Activated naive CD8-positive, alpha-beta T cell treated with anti-CD3 and anti-CD28 coated beads, Interleukin-2, amount 10 ng/mL, durations not matched to agents 7 days and 5 days (primary cell): Measurements from ENCODE around the gene AGBL5. TPM values are rescaled to one million over a fixed set of nuclear protein-coding genes. Genes with fewer than 3 reads are reported as not detected.
A peak's percentile ranks its signal among the peaks of the same experiment; 100 is the strongest.
"Not testable (repeated sequence)": the region's sequence is repeated elsewhere in the genome, so short reads cannot be mapped to it uniquely, and the experiment has no call there.

Experiments
- ATAC-seq: fragments of 150-1000 bp; cut with Tn5 transposase; one replicate; pipeline ENCODE4 v1.10.0; 2021; ENCODE audit warnings: low read depth, moderate library complexity
- POLR2A ChIA-PET: fragments of 350-600 bp; sonication (Branson Sonifier 250); formaldehyde crosslinking; loops from one replicate; lab custom pipeline; 2021; ENCODE audit warnings: antibody characterized with exemption; lab: Charles Lee
- DNase-seq: peaks from one replicate; pipeline ENCODE4 v3.0.0; 2021
- H3K27ac Mint-ChIP-seq: one replicate; pipeline ENCODE4 v1.8.0; 2022; ENCODE audit warnings: mild to moderate bottlenecking, mixed read lengths
- H3K27me3 Mint-ChIP-seq: one replicate; pipeline ENCODE4 v1.8.0; 2022; ENCODE audit warnings: mild to moderate bottlenecking, moderate library complexity, mixed read lengths
- H3K36me3 Mint-ChIP-seq: one replicate; pipeline ENCODE4 v1.8.0; 2021; ENCODE audit warnings: mild to moderate bottlenecking, mixed read lengths
- H3K4me1 Mint-ChIP-seq: one replicate; pipeline ENCODE4 v1.8.0; 2021; ENCODE audit warnings: mixed read lengths
- H3K4me3 Mint-ChIP-seq: one replicate; pipeline ENCODE4 v1.8.0; 2022; ENCODE audit warnings: mild to moderate bottlenecking, moderate library complexity, mixed read lengths
- H3K9me3 Mint-ChIP-seq: one replicate; pipeline ENCODE4 v1.8.0; 2021; ENCODE audit warnings: mixed read lengths
- total RNA-seq, 2 experiments: library from RNA; stranded (reverse); gene quantifications; one replicate each; pipeline ENCODE4 v1.2.3, GENCODE V29; 2021

Gene AGBL5
- total RNA-seq, 2 experiments from 2014 or later: 14.9 to 18.0 TPM

DNA sequence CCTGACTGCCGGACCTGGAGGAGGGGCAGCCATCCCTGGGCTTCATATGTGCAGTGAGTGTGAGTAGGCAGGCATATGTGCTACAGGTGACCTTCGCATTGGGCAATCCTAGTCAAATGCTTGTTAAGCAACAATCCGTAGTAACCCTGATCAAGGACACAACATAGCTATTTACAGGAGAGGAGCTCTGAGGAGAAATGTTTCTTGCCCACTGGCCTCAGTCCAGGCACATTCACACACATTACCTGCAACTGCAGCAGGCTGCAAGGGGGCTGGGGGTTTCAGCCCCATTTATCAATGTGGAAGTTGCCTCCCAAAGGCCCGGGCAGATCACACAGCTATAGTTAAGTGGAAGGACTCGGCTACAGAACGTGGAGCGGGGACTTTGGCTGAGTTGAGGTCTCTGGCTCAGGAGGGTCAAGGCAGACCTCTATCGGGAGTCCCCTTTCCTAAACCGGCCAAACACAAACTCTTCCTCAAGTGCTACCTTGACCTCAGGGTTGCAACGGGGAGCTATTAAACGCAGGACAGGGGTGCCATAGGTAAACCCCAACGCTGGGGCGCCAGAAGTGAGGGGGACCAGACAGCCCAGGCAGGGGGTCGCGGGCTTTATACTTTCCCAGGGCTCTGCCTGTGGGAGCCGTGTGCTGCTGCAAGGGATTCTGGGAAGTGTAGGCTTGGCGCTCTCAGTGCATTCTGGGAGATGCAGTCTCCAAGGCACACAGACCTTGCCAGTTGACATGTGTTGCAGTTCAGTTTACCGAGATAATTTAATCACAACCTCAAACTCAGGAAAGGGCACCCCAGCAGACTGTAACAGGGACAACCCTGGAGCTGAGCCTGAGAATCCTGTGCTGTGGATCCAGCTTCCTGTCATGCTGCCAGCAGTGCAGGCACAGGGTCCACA, 44.5 kb downstream of the AGBL5 start:
- Mint-ChIP-seq H3K27me3 (no peaks in the 10 kb centered on the region), H3K4me1 (peaks cover 5% of the 10 kb centered on the region), H3K27ac (peak overlapping the region; percentile 57), H3K4me3 (peak overlapping the region; percentile 46), H3K36me3 (no peaks in the 10 kb centered on the region), H3K9me3 (no peaks in the 10 kb centered on the region)
- ATAC-seq (peak; percentile 76), DNase-seq (peak; percentile 48)
- POLR2A ChIA-PET: interaction anchor here (0.8 to 1.1 kb wide), 3 partner anchors 9 to 227 kb away, joined by 3 to 4 read pairs (median 3); partner anchors contain the start of genes KHK and MPV17

DNA sequence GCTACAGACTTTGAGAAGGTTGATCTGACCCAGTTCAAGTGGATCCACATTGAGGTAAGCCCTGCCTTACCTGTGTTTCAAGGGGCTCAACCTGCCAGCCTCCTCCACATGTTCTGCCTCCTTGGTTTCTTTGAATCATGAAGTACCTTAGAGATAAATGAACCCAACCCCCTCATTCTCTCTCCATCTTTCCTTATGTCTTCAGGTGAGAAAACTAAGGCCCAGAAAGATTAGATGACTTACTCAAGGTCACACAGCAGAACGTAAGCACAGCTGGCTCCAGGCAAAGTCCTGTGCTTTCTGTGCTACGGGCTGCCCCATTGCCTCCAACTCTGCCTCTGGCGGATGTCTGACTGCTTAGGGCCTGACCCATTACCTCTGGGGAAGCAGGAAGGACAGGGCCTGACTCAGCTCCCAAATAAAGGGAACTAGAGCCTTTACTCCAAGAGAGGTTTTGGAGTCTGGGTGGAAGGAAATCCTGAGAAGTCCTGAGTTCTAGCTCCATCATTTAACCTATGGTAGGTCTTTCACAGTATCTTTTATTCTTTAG, 45.4 kb downstream of the AGBL5 start:
- Mint-ChIP-seq H3K27ac (peak overlapping the region; percentile 18), H3K9me3 (no peaks in the 10 kb centered on the region), H3K4me3 (no peak overlapping the region), H3K36me3 (no peaks in the 10 kb centered on the region), H3K4me1 (peaks cover 5% of the 10 kb centered on the region), H3K27me3 (no peaks in the 10 kb centered on the region)
- DNase-seq (no peak), ATAC-seq (no peak)
- POLR2A ChIA-PET: interaction anchor here (0.9 to 1.1 kb wide), 2 partner anchors 9 to 226 kb away, joined by 3 to 4 read pairs; partner anchors contain the start of genes KHK and MPV17

DNA sequence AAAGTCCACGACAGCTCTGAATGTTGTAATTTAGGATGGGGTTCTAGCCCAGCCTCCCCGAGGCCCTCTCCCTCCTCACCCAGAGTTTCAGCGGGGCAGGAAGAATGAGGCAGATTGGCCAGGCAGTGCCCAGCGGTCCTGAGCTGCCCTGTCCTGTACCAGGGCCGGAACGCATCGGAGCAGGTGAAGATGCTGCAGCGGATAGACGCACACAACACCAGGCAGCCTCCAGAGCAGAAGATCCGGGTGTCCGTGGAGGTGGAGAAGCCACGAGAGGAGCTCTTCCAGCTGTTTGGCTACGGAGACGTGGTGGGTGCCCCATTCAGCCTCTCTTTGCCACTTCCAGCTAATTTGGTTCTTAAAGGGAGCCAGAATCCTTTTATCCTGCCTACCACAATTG, 45.9 kb downstream of the AGBL5 start:
- H3K4me3 Mint-ChIP-seq: no peak overlapping the region
- no peak overlapping the region for H3K27ac Mint-ChIP-seq
- POLR2A ChIA-PET: no interaction called here
- H3K9me3 Mint-ChIP-seq: no peaks in the 10 kb centered on the region
- H3K27me3 Mint-ChIP-seq: no peaks in the 10 kb centered on the region
- H3K4me1 Mint-ChIP-seq: peaks cover 5% of the 10 kb centered on the region
- H3K36me3 Mint-ChIP-seq: no peaks in the 10 kb centered on the region
- no peak for DNase-seq
- ATAC-seq: no peak

- no peak overlapping the region for H3K4me3 Mint-ChIP-seq
- peaks cover 5% of the 10 kb centered on the region for H3K4me1 Mint-ChIP-seq
- POLR2A ChIA-PET: no interaction called here
- no peak for ATAC-seq
- H3K36me3 Mint-ChIP-seq: no peaks in the 10 kb centered on the region
- no peaks in the 10 kb centered on the region for H3K27me3 Mint-ChIP-seq
- no peak overlapping the region for H3K27ac Mint-ChIP-seq
- H3K9me3 Mint-ChIP-seq: no peaks in the 10 kb centered on the region
- DNase-seq: no peak
Observed at GRCh38 chr2:27099334-27099955, 48.0 kb downstream of the AGBL5 start.

- H3K4me1 Mint-ChIP-seq: peaks cover 5% of the 10 kb centered on the region
- no peaks in the 10 kb centered on the region for H3K36me3 Mint-ChIP-seq
- DNase-seq: no peak
- no peak for ATAC-seq
- no peaks in the 10 kb centered on the region for H3K9me3 Mint-ChIP-seq
- H3K4me3 Mint-ChIP-seq: no peak overlapping the region
- POLR2A ChIA-PET: no interaction called here
- H3K27ac Mint-ChIP-seq: no peak overlapping the region
- H3K27me3 Mint-ChIP-seq: no peaks in the 10 kb centered on the region
Observed at GRCh38 chr2:27100036-27100435, 48.6 kb downstream of the AGBL5 start.

GRCh38 chr2:27102329-27102728, 50.9 kb downstream of the AGBL5 start:
- Mint-ChIP-seq H3K27me3 (peaks cover 4% of the 10 kb centered on the region), H3K4me3 (no peak overlapping the region), H3K27ac (no peak overlapping the region), H3K4me1 (no peaks in the 10 kb centered on the region), H3K9me3 (no peaks in the 10 kb centered on the region), H3K36me3 (no peaks in the 10 kb centered on the region)
- DNase-seq (no peak), ATAC-seq (no peak)
- POLR2A ChIA-PET: no interaction called here

DNA sequence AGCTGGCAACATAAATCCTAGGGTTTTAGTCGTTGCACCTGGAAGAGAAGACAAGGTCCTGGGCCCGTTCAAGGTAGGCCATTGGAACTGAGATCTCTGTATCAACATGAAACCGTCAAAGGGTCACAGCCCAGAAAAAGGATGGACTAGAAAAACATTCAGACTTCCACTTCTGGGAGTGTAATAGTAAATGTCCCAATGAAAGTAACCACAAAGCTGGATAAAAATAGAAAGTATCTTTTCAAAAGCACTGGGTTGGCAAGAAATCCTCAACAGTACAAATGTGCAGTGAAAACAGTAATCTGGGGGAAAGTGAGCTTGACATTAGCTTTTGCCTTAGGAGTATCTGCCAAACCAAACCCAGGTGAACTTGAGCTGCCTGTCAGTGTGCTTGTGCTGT, 54.5 kb downstream of the AGBL5 start:
- H3K27ac Mint-ChIP-seq: no peak overlapping the region
- no peaks in the 10 kb centered on the region for H3K4me1 Mint-ChIP-seq
- H3K27me3 Mint-ChIP-seq: peaks cover 5% of the 10 kb centered on the region
- H3K9me3 Mint-ChIP-seq: no peaks in the 10 kb centered on the region
- POLR2A ChIA-PET: no interaction called here
- H3K36me3 Mint-ChIP-seq: no peaks in the 10 kb centered on the region
- no peak overlapping the region for H3K4me3 Mint-ChIP-seq
- DNase-seq (no peak), ATAC-seq (no peak)

DNA sequence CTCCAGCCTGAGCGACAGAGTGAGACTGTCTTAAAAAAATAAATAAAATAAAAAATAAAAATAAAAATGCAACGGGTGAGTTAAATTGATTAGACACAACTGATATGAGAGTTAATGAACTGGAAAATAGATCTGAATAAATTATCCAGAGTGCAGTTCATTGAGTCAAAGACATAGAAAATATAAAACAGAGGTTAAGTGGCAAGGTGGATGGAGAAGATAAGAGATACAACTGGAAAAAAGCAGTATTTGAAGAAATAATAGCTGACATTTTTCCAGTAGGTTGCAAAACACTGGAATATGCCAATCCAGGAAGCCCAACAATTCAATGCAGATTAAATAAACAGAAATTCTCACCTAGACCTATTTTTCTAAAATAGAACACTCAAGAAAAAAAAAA, 56.8 kb downstream of the AGBL5 start:
- POLR2A ChIA-PET: no interaction called here
- H3K4me3 Mint-ChIP-seq: no peak overlapping the region
- no peaks in the 10 kb centered on the region for H3K9me3 Mint-ChIP-seq
- no peak overlapping the region for H3K27ac Mint-ChIP-seq
- H3K4me1 Mint-ChIP-seq: no peaks in the 10 kb centered on the region
- peaks cover 5% of the 10 kb centered on the region for H3K27me3 Mint-ChIP-seq
- no peaks in the 10 kb centered on the region for H3K36me3 Mint-ChIP-seq
- DNase-seq (no peak), ATAC-seq (no peak)

- POLR2A ChIA-PET: interaction anchor here (0.6 kb wide), 1 partner anchor 66 kb away, joined by 4 read pairs; no protein-coding TSS in a partner anchor
- no peak overlapping the region for H3K27ac Mint-ChIP-seq
- H3K4me1 Mint-ChIP-seq: no peaks in the 10 kb centered on the region
- H3K36me3 Mint-ChIP-seq: no peaks in the 10 kb centered on the region
- ATAC-seq (no peak), DNase-seq (no peak)
- peaks cover 5% of the 10 kb centered on the region for H3K27me3 Mint-ChIP-seq
- no peak overlapping the region for H3K4me3 Mint-ChIP-seq
- H3K9me3 Mint-ChIP-seq: no peaks in the 10 kb centered on the region
Observed at GRCh38 chr2:27109083-27109482, 57.6 kb downstream of the AGBL5 start.

DNA sequence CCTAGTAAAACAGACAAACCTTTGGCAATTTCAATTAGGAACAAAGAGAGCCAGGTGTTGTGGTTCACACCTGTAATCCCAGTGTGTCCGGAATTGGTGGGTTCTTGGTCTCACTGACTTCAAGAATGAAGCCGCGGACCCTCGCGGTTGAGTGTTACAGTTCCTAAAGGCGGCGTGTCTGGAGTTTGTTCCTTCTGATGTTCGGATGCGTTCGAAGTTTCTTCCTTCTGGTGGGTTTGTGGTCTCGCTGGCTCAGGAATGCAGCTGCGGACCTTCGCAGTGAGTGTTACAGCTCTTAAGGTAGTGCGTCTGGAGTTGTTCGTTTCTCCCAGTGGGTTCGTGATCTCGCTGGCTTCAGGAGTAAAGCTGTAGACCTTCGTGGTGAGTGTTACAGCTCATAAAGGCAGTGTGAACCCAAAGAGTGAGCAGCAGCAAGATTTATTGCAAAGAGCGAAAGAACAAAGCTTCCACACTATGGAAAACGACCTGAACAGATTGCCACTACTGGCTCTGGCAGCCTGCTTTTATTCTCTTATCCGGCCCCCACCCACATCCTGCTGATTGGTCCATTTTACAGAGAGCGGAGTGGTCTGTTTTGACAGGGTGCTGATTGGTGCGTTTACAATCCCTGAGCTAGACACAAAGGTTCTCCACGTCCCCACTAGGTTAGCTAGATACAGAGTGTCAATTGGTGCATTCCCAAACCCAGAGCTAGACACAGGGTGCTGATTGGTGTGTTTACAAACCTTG, 59.3 kb downstream of the AGBL5 start:
- H3K27me3 Mint-ChIP-seq, POLR2A ChIA-PET, H3K36me3 Mint-ChIP-seq, ATAC-seq, H3K9me3 Mint-ChIP-seq, H3K4me1 Mint-ChIP-seq, H3K4me3 Mint-ChIP-seq, H3K27ac Mint-ChIP-seq, DNase-seq: not testable (repeated sequence)

- H3K9me3 Mint-ChIP-seq, ATAC-seq, DNase-seq, H3K36me3 Mint-ChIP-seq, POLR2A ChIA-PET, H3K27ac Mint-ChIP-seq, H3K4me1 Mint-ChIP-seq, H3K4me3 Mint-ChIP-seq, H3K27me3 Mint-ChIP-seq: not testable (repeated sequence)
Observed at GRCh38 chr2:27111392-27112078, 60.1 kb downstream of the AGBL5 start.

DNA sequence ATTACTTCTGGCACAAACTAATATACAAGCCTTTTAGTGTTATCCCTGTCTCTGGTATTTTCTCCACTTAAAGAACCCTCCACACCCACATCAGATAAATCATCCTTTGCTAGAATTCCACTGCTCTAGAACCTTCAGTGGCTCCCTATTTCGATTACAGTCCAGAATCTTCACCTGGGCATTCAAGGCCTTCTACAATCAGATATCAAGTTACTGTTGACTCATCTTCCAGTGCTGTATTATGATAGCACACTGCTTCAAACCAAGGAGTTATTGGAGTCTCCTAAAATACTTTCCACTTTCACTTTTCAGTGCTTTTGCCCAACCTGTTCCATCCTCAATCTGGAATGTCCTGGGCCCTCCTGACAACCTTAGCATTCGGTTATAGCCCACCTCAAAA, 64.1 kb downstream of the AGBL5 start:
- peaks cover 6% of the 10 kb centered on the region for H3K4me1 Mint-ChIP-seq
- no peaks in the 10 kb centered on the region for H3K9me3 Mint-ChIP-seq
- no peak overlapping the region for H3K27ac Mint-ChIP-seq
- POLR2A ChIA-PET: no interaction called here
- ATAC-seq: no peak
- no peak overlapping the region for H3K4me3 Mint-ChIP-seq
- peaks cover 30% of the 10 kb centered on the region for H3K27me3 Mint-ChIP-seq
- H3K36me3 Mint-ChIP-seq: no peaks in the 10 kb centered on the region
- DNase-seq: no peak
